Stimulated activated CD4-positive, alpha-beta T cell treated with anti-CD3 and anti-CD28 coated beads, Interleukin-2, amount 100 ng/mL, for 4 hours (primary cell): Measurements from ENCODE around the gene ACTN1.

Experiments
- DNase-seq: peaks from one replicate; pipeline ENCODE4 v3.0.0-alpha.2; 2020; ENCODE audit warnings: low read depth

ACTN1 gene

GRCh38 chr14:68888883-68889282 is 90.2 kb downstream of the ACTN1 start:
- DNase-seq: no peak

- no peak for DNase-seq
These were observed 90.9 kb downstream of the ACTN1 start for GRCh38 chr14:68888025-68888850.

- no peak for DNase-seq
These were observed 93.0 kb downstream of the ACTN1 start for GRCh38 chr14:68886109-68886434.

- DNase-seq: no peak
These were observed 93.6 kb downstream of the ACTN1 start for GRCh38 chr14:68885226-68886108.

DNA sequence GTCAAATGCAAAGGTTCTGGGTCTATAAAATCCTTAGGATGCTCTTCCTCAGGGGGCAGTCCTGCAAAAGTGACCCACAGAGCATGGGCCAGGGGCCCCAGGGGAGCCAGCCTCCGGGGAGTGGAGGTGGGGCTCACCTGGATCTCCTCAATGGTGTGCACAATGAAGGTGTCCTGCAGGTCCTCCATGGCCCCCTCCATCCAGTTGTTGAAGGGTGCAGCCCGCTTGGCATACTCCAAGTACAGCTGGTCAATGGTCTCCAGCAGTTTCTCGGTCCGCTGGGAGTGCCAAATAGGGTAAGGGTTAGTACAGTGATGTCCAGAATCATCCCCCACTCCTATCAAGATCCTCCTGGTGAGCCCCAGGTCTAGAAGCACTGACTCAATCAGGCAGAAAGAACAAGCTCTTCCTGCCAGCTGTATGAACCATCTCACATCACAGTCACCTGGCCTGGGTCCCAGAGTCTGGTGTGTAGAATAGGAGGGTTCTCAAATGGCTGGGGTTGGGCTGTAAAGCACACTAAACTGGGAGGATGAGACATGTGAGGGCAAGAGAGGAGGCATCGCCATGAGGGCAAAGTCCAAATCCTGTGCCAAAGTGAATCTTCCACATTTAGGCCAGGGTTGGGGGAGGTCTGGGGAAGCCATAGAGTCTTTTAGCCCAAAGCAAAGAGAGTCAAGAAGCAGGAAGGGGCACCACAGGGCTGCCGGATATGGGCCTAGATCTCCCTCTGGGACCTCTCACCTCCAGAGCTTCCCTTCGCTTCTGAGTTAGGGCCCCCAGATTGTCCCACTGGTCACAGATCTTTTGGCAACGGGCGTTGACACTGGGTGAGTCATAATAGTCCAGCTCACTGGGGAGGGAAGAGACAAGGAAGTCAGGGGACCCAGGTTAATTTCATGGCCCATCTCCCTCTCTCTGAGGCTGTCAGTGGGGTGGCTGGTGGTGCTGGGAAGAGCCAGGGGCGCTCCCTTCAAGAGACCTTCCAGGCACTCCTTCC is 94.8 kb downstream of the ACTN1 start:
- DNase-seq: no peak

DNA sequence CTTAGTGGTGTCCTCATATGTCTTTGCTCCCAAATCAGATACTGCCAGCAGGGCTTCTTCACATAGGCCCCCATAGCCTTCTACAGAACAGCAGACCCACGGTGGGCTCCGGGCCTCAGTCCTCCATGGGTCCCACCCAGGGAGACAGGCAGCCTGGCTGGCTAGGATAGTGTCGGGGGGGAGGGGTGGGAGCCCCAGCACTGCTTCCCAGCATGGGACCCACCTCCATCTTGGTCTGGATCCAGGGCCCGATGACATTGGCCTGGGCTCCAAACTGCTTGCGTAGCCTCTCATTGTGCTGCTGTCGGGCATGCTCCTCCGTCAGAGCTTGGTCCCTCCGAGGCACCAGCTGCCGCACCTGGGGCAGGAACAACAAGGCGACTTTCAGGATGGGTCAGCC is 96.9 kb downstream of the ACTN1 start:
- no peak for DNase-seq

DNA sequence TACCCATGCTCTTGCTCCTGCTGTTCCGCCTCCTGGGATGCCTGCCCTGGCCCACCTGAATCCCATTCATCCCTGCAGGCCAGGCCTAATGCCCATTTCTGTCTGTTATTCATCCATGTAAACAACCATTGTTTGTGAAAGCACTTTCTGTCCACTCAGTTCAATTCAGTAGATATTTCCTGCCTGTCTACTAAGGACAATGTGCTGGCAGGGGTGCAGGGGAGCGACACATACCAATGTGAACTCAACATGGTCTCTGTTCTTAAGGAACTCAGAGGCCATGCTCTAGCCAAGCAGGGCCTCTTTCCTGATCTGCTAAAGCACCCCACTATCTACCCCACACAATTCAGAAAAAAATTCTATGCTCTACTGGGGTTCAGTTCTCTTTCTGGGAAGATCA is 97.7 kb downstream of the ACTN1 start:
- DNase-seq: no peak

- DNase-seq: no peak
These were observed 98.5 kb downstream of the ACTN1 start for GRCh38 chr14:68880581-68881105.

DNA sequence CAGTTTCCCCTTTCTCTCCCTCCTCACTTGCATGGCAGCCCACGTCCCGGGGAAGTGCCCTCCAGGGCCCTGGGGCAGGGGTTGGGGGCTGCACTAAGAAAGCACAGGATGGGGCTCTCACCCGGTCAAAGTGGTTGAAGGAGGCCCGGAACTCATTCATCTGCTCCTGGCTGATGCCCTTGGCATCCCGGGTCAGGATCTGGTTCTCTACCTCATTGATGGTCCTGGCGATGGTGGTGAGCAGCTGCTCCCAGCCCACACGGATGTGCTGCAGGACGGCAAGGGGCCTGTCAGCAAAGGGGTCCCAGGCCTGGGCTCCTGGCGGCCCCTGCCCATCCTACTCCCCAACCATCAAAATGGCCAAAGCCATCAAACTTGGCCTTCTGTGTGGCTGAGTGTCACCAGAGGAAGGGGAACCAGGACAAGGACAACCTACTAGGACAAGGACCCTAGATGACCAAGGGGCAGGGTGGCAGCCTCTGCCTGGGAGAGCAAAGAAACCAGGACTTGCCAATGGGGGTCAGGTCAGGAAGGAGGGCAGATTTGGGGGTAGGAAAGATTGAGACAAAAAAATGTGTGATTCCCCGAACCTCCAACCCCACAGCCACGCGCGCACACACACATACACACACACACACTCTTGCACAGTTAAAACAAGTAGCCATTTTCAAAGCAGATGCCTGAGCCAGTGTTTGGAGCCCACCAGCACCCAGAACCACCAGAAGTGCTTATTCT is 99.1 kb downstream of the ACTN1 start:
- no peak for DNase-seq

- DNase-seq: no peak
These were observed 99.8 kb downstream of the ACTN1 start for GRCh38 chr14:68879321-68879781.

- no peak for DNase-seq
These were observed 100.2 kb downstream of the ACTN1 start for GRCh38 chr14:68878908-68879307.

DNA sequence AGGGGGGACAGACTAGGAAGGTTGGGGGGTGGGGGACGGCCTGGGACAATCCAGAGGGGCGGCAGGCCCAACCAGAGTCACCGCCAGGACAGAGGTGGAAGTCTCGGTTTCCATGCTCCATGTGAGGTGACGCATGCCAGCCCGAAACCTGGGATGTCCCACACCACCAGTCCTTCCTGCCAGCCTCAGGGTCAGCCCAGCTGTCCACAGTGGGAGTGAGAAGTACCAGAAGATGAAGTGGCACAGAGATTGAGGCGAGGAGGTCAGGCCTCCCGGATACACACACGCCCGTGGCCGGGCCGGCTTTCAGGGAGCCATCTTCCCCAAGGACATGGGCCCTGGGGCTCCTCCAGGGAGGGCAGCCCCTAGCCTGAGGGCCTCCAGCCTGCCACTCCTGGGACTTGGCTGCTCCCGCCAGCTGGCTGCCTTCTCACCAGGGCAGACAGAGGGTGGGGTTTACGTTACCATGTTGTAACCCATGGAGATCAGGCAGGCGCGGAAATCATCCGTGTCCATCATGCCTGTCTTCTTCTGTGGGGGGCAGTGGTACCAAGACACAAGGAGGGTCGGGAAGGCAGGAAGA is 101.0 kb downstream of the ACTN1 start:
- DNase-seq: no peak

DNA sequence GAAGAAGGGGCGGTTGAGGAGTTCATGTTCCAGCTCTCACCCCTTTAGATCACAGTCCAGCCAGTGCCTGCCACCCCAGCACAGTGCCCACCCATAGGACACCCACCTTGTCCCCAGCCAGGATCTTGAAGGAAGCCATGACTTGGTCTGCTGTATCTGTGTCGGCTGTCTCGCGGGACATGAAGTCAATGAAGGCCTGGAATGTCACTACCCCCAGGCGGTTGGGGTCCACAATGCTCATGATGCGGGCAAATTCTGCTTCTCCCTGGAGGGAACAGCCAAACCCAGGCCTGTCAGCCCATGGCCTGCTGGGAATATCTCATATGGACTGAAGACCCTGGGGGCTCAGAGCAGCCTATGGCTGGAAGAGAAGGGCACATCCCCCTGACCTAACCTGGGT is 102.1 kb downstream of the ACTN1 start:
- DNase-seq: no peak

GRCh38 chr14:68874746-68875155 is 104.4 kb downstream of the ACTN1 start:
- DNase-seq: no peak

- no peak for DNase-seq
These were observed 105.7 kb downstream of the ACTN1 start for GRCh38 chr14:68873376-68873775.

GRCh38 chr14:68871392-68871791 is 107.7 kb downstream of the ACTN1 start:
- DNase-seq: no peak

DNA sequence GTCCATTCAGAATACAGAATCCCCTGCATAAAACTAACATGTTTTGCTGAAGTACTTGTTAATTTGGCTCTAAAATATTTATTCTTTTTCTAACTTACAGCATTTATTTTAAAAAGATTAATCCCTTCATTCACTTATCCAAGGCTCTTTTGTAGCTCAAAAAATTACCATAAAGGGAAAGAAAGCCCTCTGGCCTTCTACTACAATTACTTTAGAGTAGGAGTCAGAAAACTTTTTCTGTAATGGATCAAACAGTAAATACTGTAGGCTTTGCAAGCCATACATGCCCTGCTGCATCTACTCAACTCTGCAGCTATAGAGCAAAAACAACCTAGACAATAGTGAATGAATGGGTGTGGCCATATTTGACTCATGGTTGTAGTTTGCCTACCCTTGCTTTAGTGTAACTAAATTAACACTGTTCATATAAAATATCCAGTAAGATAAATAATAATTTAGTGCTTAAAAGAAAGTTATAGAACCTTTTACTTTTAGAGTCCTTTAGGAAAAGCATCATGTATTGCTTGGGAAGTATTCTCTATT is 112.0 kb downstream of the ACTN1 start:
- no peak for DNase-seq

DNA sequence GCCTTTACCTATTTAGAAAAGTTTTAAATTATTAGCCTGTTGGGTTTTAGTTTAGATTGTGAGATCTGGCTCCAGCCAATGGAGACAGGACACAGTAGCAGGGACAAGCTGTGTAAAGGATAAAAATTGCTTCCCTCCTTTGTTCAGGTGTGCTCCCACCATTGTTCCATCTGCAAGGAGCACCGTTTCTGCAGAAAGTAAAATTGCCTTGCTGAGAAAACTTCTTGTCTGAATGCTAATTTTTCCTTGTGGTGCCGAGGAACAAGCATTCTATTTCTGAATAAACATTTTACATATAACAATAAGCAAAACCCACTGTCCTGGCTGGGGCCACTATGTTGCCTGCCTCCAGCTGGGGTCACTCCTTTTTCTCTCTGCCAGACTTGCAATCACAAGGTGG is 113.6 kb downstream of the ACTN1 start:
- DNase-seq: no peak

GRCh38 chr14:68864361-68864750 is 114.7 kb downstream of the ACTN1 start:
- DNase-seq: no peak

DNA sequence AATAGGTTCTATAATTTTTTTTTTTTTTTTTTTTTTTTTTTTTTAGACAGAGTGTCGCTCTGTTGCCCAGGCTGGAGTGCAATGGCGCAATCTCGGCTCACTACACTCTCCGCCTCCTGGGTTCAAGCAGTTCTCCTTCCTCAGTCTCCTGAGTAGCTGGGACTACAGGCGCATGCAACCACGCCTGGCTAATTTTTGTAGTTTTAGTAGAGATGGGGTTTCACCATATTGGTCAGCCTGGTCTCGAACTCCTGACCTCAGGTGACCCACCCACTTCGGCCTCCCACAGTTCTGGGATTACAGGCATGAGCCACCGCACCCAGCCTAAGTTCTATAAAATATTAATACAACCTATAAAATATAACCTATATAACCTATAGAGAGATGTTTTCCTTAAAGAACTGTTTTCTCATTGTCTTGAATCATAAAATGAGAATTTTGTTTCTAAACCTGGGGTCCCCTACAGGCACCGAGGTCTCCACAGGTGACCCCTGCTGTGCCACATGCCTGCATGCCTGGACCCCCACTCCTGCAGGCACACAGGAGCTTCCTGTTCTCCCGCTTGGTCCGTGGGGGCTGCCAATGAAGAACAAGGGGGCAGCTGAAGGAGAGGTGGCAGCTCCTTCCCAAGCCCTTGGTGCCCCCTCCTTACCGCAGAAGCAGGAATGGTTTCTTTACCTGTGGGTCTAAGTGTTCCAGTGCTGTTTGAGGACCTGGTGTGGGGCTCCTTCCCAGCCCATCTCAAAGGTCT is 115.3 kb downstream of the ACTN1 start:
- DNase-seq: no peak
